ENCODE measurements around the gene DPP6. TPM values are rescaled to one million over a fixed set of nuclear protein-coding genes. Genes with fewer than 3 reads are reported as not detected.

The DPP6 gene
- total RNA-seq, 1 donor from 2014 or later = not detected

DNA sequence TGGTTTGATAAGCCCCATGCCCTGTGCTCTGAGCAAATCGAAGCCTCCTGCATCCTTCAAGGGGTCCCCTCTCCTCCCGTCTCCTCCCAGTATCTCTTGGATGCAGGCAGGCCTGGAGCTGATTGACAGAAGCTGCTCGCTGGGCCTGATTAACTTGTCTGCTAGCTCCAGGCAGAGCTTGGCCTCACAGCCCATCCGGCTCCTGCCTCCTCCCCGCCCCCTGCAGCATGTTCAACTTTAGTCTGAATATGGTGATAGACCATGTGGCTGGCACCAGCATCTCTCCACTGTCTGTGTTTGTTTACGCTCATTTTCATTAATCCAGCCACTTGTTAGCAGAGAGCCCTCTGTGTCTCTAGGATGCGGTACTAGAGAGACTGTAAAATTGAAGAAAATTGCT, 432.2 kb downstream of the DPP6 start:
- DNase-seq = no peak

DNA sequence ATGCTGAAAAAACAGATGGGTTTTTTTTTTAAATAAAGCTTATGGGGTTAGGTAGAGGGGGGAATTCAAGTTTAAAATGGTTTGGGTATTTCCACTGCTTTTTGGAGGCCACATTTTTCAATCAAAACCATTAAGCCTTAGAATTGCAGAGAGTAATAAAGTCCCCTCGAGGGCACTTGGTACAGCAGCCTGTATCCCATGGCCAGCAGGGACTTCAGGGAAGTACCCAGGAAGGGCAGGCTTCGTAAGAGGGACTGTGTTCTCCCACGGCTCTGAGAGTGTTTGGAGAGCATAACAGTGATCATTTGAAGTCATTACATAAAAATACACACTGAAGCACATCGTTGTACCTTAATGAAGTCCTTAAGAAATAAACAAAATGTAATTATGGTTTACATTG, 432.7 kb downstream of the DPP6 start:
- Mint-ChIP-seq H3K36me3 (ENCODE audit: unreplicated experiment) (peaks cover 22% of the 10 kb centered on the region), H3K27me3 (ENCODE audit: unreplicated experiment) (no peaks in the 10 kb centered on the region), H3K27ac (ENCODE audit: unreplicated experiment) (no peak overlapping the region), H3K4me3 (ENCODE audit: unreplicated experiment) (no peak overlapping the region), H3K9me3 (ENCODE audit: unreplicated experiment) (peaks cover 21% of the 10 kb centered on the region), H3K4me1 (ENCODE audit: low read depth, unreplicated experiment) (no peaks in the 10 kb centered on the region)
- TF ChIP-seq, protein P1, sequence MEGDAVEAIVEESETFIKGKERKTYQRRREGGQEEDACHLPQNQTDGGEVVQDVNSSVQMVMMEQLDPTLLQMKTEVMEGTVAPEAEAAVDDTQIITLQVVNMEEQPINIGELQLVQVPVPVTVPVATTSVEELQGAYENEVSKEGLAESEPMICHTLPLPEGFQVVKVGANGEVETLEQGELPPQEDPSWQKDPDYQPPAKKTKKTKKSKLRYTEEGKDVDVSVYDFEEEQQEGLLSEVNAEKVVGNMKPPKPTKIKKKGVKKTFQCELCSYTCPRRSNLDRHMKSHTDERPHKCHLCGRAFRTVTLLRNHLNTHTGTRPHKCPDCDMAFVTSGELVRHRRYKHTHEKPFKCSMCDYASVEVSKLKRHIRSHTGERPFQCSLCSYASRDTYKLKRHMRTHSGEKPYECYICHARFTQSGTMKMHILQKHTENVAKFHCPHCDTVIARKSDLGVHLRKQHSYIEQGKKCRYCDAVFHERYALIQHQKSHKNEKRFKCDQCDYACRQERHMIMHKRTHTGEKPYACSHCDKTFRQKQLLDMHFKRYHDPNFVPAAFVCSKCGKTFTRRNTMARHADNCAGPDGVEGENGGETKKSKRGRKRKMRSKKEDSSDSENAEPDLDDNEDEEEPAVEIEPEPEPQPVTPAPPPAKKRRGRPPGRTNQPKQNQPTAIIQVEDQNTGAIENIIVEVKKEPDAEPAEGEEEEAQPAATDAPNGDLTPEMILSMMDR (IDR thresholded peaks at IDR 0.05; ENCODE audit: partially characterized antibody, unreplicated experiment) = no peak
- no peak for DNase-seq

More for the DNA sequence above, 432.2 kb downstream of the DPP6 start:
- TF ChIP-seq, protein P1 (IDR thresholded peaks at IDR 0.05; ENCODE audit: partially characterized antibody, unreplicated experiment) = no peak
- Mint-ChIP-seq H3K27ac (ENCODE audit: unreplicated experiment) (no peak overlapping the region), H3K4me1 (ENCODE audit: low read depth, unreplicated experiment) (no peaks in the 10 kb centered on the region), H3K9me3 (ENCODE audit: unreplicated experiment) (peaks cover 21% of the 10 kb centered on the region), H3K36me3 (ENCODE audit: unreplicated experiment) (peaks cover 22% of the 10 kb centered on the region), H3K4me3 (ENCODE audit: unreplicated experiment) (no peak overlapping the region), H3K27me3 (ENCODE audit: unreplicated experiment) (no peaks in the 10 kb centered on the region)

DNA sequence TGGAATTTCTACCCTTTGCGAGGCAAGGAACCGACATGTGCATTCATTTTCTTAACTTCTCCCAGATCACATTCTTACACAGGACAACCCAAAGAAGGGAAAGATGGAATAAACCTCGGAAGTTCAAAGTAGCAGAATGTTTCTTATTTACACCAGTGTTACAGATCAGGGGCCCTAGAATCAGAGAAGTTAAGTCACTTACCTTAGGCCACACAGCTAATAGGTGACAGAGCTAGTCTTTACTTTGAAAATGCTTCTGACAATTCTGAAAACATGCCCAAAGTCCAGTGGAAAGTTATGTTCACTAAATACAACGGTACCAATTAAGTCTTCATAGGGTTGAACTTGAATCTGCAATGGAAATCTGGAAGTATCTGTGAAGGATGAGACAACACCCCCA, 437.7 kb downstream of the DPP6 start:
- H3K36me3 Mint-ChIP-seq (ENCODE audit: unreplicated experiment) = peaks cover 21% of the 10 kb centered on the region
- H3K4me3 Mint-ChIP-seq (ENCODE audit: unreplicated experiment) = no peak overlapping the region
- H3K9me3 Mint-ChIP-seq (ENCODE audit: unreplicated experiment) = peaks cover 25% of the 10 kb centered on the region
- no peaks in the 10 kb centered on the region for H3K4me1 Mint-ChIP-seq (ENCODE audit: low read depth, unreplicated experiment)
- TF ChIP-seq, protein P1 (IDR thresholded peaks at IDR 0.05; ENCODE audit: partially characterized antibody, unreplicated experiment) = no peak
- H3K27me3 Mint-ChIP-seq (ENCODE audit: unreplicated experiment) = no peaks in the 10 kb centered on the region
- no peak for DNase-seq
- no peak overlapping the region for H3K27ac Mint-ChIP-seq (ENCODE audit: unreplicated experiment)

DNA sequence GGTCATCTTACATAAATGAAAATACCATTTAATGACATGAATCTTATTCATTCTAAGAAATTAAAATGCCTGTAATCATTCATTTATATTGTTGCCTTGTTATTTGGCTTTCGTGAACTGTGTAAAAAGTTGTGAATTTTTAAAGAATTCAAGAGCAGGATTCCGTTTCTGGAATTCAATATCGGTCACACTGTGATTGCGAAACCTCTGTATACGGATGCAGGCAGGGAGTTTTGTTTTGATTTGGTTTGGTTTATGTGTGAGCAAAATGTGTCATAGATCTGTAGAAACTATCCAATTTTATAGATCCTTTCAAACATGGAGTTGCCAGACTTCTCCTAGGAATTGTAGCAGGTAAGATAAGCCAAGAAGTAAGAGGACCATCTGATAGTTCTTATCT, 441.4 kb downstream of the DPP6 start:
- Mint-ChIP-seq H3K4me3 (ENCODE audit: unreplicated experiment) (no peak overlapping the region), H3K4me1 (ENCODE audit: low read depth, unreplicated experiment) (no peaks in the 10 kb centered on the region), H3K27ac (ENCODE audit: unreplicated experiment) (no peak overlapping the region), H3K9me3 (ENCODE audit: unreplicated experiment) (peaks cover 16% of the 10 kb centered on the region), H3K27me3 (ENCODE audit: unreplicated experiment) (no peaks in the 10 kb centered on the region), H3K36me3 (ENCODE audit: unreplicated experiment) (peaks cover 17% of the 10 kb centered on the region)
- DNase-seq = no peak
- TF ChIP-seq, protein P1 (IDR thresholded peaks at IDR 0.05; ENCODE audit: partially characterized antibody, unreplicated experiment) = no peak

DNA sequence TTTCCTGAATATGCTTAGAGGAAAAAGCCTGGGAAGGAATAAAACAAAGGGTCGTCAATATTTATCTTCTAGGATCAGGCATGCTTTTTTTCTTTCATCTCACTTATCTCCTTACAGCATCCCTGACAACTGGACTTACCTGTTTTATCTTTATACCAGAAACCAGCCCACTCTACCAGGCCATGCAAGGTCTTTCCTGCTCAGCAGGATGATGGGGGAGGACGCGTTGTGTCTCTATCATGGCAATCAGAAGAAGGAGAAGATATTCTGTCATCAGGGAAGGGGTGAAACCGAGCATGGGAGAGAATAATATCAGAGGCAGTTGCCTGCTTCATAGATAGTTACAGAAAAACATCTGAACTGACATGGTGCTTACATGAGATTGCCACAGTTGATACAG, 445.6 kb downstream of the DPP6 start:
- H3K36me3 Mint-ChIP-seq (ENCODE audit: unreplicated experiment) = peaks cover 13% of the 10 kb centered on the region
- TF ChIP-seq, protein P1 (IDR thresholded peaks at IDR 0.05; ENCODE audit: partially characterized antibody, unreplicated experiment) = no peak
- no peak overlapping the region for H3K4me3 Mint-ChIP-seq (ENCODE audit: unreplicated experiment)
- H3K27ac Mint-ChIP-seq (ENCODE audit: unreplicated experiment) = no peak overlapping the region
- no peak for DNase-seq
- no peaks in the 10 kb centered on the region for H3K4me1 Mint-ChIP-seq (ENCODE audit: low read depth, unreplicated experiment)
- H3K27me3 Mint-ChIP-seq (ENCODE audit: unreplicated experiment) = no peaks in the 10 kb centered on the region
- peaks cover 16% of the 10 kb centered on the region for H3K9me3 Mint-ChIP-seq (ENCODE audit: unreplicated experiment)

All from glutamatergic neuron (in vitro differentiated cells).